Superior temporal gyrus (tissue), 1 donor: ENCODE measurements around the gene ZFR2.

Experiments
- DNase-seq: peaks from one replicate; pipeline ENCODE4 v3.0.0-alpha.2; 2016; ENCODE audit errors: extremely low spot score

ZFR2 gene

GRCh38 chr19:3788996-3789778, 79.7 kb downstream of the ZFR2 start:
- no peak for DNase-seq

GRCh38 chr19:3785938-3786824, 82.7 kb downstream of the ZFR2 start, which contains the start of gene MATK:
TSS of gene MATK (minus strand) at chr19:3786381. CDS start at chr19:3785135, 1,246 bp downstream.
- DNase-seq = no peak

GRCh38 chr19:3785451-3785937, 83.3 kb downstream of the ZFR2 start:
- peak; percentile 10 for DNase-seq

GRCh38 chr19:3784607-3785450, 84.0 kb downstream of the ZFR2 start:
- DNase-seq = no peak

- no peak for DNase-seq
These were observed 84.9 kb downstream of the ZFR2 start for GRCh38 chr19:3783660-3784584.

- DNase-seq = no peak
These were observed 85.9 kb downstream of the ZFR2 start for GRCh38 chr19:3782903-3783302.

- DNase-seq = no peak
These were observed 86.5 kb downstream of the ZFR2 start for GRCh38 chr19:3782330-3782729.

GRCh38 chr19:3781603-3782002, 87.2 kb downstream of the ZFR2 start:
- DNase-seq = no peak

- DNase-seq = no peak
These were observed 88.0 kb downstream of the ZFR2 start for GRCh38 chr19:3780786-3781304.

- DNase-seq = no peak
These were observed 89.7 kb downstream of the ZFR2 start for GRCh38 chr19:3778899-3779723.

GRCh38 chr19:3778104-3778867, 90.6 kb downstream of the ZFR2 start:
- no peak for DNase-seq

GRCh38 chr19:3776479-3777040, 92.3 kb downstream of the ZFR2 start:
- DNase-seq = no peak

GRCh38 chr19:3775831-3776230, 93.0 kb downstream of the ZFR2 start:
- no peak for DNase-seq

- DNase-seq = no peak
These were observed 93.5 kb downstream of the ZFR2 start for GRCh38 chr19:3775374-3775711.

- no peak for DNase-seq
These were observed 94.0 kb downstream of the ZFR2 start for GRCh38 chr19:3774621-3775373.

- no peak for DNase-seq
These were observed 94.9 kb downstream of the ZFR2 start for GRCh38 chr19:3773814-3774515.

GRCh38 chr19:3771906-3772455, 96.9 kb downstream of the ZFR2 start, which contains the start of gene RAX2:
TSS of gene RAX2 (minus strand) at chr19:3772228. CDS start at chr19:3771742, 486 bp downstream.
- no peak for DNase-seq
